Measurements from ENCODE around the gene STAC3. TPM values are rescaled to one million over a fixed set of nuclear protein-coding genes. Genes with fewer than 3 reads are reported as not detected.

The STAC3 gene
- total and polyA plus RNA-seq, 9 of the 15 experiments (the other 6 are each of a cell fraction or from before 2014, with no cell fraction given) = 0.45 to 6.4 (median 3.3) TPM

GRCh38 chr12:57219205-57219992 lies 31.6 kb downstream of the STAC3 start:
- H3K4me2 ChIP-seq (ENCODE audit: insufficient read depth, low read length) = no peak overlapping the region

GRCh38 chr12:57218030-57218853 lies 32.7 kb downstream of the STAC3 start:
- H3K4me1 ChIP-seq (replicated peaks in 1 of 2; ENCODE audit: control insufficient read depth in 2 of 2, insufficient read depth in 2 of 2, low read length in 2 of 2) = peaks cover 23 to 54% of the 10 kb centered on the region in 2 experiments
- H3K4me2 ChIP-seq (ENCODE audit: insufficient read depth, low read length) = no peak overlapping the region
- FAIRE-seq (peak; percentile 52), ATAC-seq (no peak), DNase-seq (ENCODE audit: extremely low read depth in 1 of 4, low spot score in 3 of 4) (no peak)
- H3K79me2 ChIP-seq (ENCODE audit: control insufficient read depth, insufficient read depth, low read length) = no peaks in the 10 kb centered on the region
- H3K27ac ChIP-seq (ENCODE audit: extremely low read depth, low read depth, low read length) = no peak overlapping the region
- H3K9me1 ChIP-seq (ENCODE audit: control insufficient read depth, insufficient read depth, low read length) = peaks cover 3% of the 10 kb centered on the region
- no peaks in the 10 kb centered on the region for H3K9me3 ChIP-seq (replicated peaks; ENCODE audit: control insufficient read depth, insufficient read depth, low read depth, low read length)
- ChIA-PET POLR2A (interaction anchor here (0.6 to 2.2 kb wide), 4 partner anchors 11 to 27 kb away, joined by 3 to 9 read pairs (median 6); partner anchors contain the start of gene SHMT2), CTCF (ENCODE audit: low intra/inter-chr PET ratio) (no interaction called here)
- H3K9ac ChIP-seq (ENCODE audit: insufficient read depth in 1 of 2, low read depth in 2 of 2, low read length in 2 of 2) = peak overlapping the region in 1 of 2 experiments; percentile 56; a peak in 1 of 4 replicates
- in situ Hi-C loops (cut with MboI) = no loop called here
- TF ChIP-seq E2F3 (CRISPR knock-in tag; IDR thresholded peaks at IDR 0.05) (no peak), ARID4B (CRISPR knock-in tag; IDR thresholded peaks at IDR 0.05) (0 out of 2 replicates have a peak, but pooled peaks have one; percentile 6), PHF21A (IDR thresholded peaks at IDR 0.05; ENCODE audit: borderline replicate concordance, low read depth) (no peak), ZZZ3 (IDR thresholded peaks at IDR 0.05) (no peak), ZKSCAN8 (CRISPR knock-in tag; IDR thresholded peaks at IDR 0.05) (no peak)
- H2AFZ ChIP-seq (ENCODE audit: low read depth, low read length) = no peak overlapping the region
- peaks cover 45 to 68% of the 10 kb centered on the region in 2 experiments for H3K27me3 ChIP-seq (ENCODE audit: control insufficient read depth in 2 of 2, insufficient read depth in 2 of 2, low read length in 2 of 2)
- no peak overlapping the region for H3K4me3 ChIP-seq
- intact Hi-C loops (cut with micrococcal nuclease) = no loop called here
- H3K36me3 ChIP-seq (ENCODE audit: control insufficient read depth, insufficient read depth, low read length) = no peaks in the 10 kb centered on the region
- no TSS peak for BruUV-seq (replicated peaks)
- 22% methylated on average over 5 of the region's 5 CpGs for WGBS (ENCODE audit: insufficient coverage, low coverage, missing lambda C conversion rate)
- H4K20me1 ChIP-seq (replicated peaks; ENCODE audit: control insufficient read depth, insufficient read depth, low read length) = peaks cover 13% of the 10 kb centered on the region; the same call in 1 of the 2 replicates

More at GRCh38 chr12:57219205-57219992, 31.6 kb downstream of the STAC3 start:
- Histone ChIP-seq H3K9ac (ENCODE audit: insufficient read depth in 1 of 2, low read depth in 2 of 2, low read length in 2 of 2) (no peak overlapping the region), H3K27ac (ENCODE audit: extremely low read depth, low read depth, low read length) (no peak overlapping the region), H3K9me1 (ENCODE audit: control insufficient read depth, insufficient read depth, low read length) (peaks cover 3% of the 10 kb centered on the region), H3K4me1 (replicated peaks in 1 of 2; ENCODE audit: control insufficient read depth in 2 of 2, insufficient read depth in 2 of 2, low read length in 2 of 2) (peaks cover 14 to 58% of the 10 kb centered on the region in 2 experiments), H3K27me3 (ENCODE audit: control insufficient read depth in 2 of 2, insufficient read depth in 2 of 2, low read length in 2 of 2) (peaks cover 42 to 68% of the 10 kb centered on the region in 2 experiments), H4K20me1 (replicated peaks; ENCODE audit: control insufficient read depth, insufficient read depth, low read length) (peaks cover 8% of the 10 kb centered on the region; the same call in 1 of the 2 replicates), H3K79me2 (ENCODE audit: control insufficient read depth, insufficient read depth, low read length) (no peaks in the 10 kb centered on the region), H3K9me3 (replicated peaks; ENCODE audit: control insufficient read depth, insufficient read depth, low read depth, low read length) (no peaks in the 10 kb centered on the region), H3K36me3 (ENCODE audit: control insufficient read depth, insufficient read depth, low read length) (no peaks in the 10 kb centered on the region), H3K4me3 (no peak overlapping the region), H2AFZ (ENCODE audit: low read depth, low read length) (no peak overlapping the region)
- 9% methylated on average over 13 of the region's 14 CpGs for WGBS (ENCODE audit: insufficient coverage, low coverage, missing lambda C conversion rate)
- FAIRE-seq (no peak), ATAC-seq (no peak), DNase-seq (ENCODE audit: extremely low read depth in 1 of 4, low spot score in 3 of 4) (no peak)
- ChIA-PET POLR2A (interaction anchor here (0.6 to 1.8 kb wide), 3 partner anchors 8 to 22 kb away, joined by 3 to 8 read pairs (median 3); partner anchors contain the start of gene SHMT2), CTCF (ENCODE audit: low intra/inter-chr PET ratio) (no interaction called here)
- intact Hi-C loops (cut with micrococcal nuclease) = no loop called here
- TF ChIP-seq XRCC5 (IDR thresholded peaks at IDR 0.05; ENCODE audit: low read depth, low read length) (no peak), ZNF263 (CRISPR knock-in tag; IDR thresholded peaks at IDR 0.05; ENCODE audit: borderline replicate concordance) (0 out of 2 replicates have a peak, but pooled peaks have one; percentile 1)
- no TSS peak for BruUV-seq (replicated peaks)
- in situ Hi-C loops (cut with MboI) = no loop called here
